Suprapubic skin (tissue), 4 donors: ENCODE results near the gene TNKS2.

ENCODE experiments used
- CTCF ChIP-seq, 2 donors: fragments of 200-600 bp in 1 of 2; fragments of 450-650 bp in 1 of 2; sonication (generic) in 1 of 2; IDR thresholded peaks; one replicate each; pipeline ENCODE4 v1.5.1; 2016 to 2019; ENCODE audit warnings: antibody characterized with exemption in 2 of 2, mild to moderate bottlenecking in 1 of 2, moderate library complexity in 1 of 2
- POLR2A ChIP-seq, 2 donors: fragments of 450-650 bp; IDR thresholded peaks; one replicate each; pipeline ENCODE4 v1.6.1; 2017; ENCODE audit warnings: antibody characterized with exemption in 2 of 2, mild to moderate bottlenecking in 2 of 2, moderate library complexity in 2 of 2
- POLR2AphosphoS5 ChIP-seq, 3 donors: sonication (generic); formaldehyde crosslinking; IDR thresholded peaks; one replicate each; pipeline ENCODE4 v1.6.1; 2017; ENCODE audit warnings: antibody characterized with exemption in 3 of 3

DNA sequence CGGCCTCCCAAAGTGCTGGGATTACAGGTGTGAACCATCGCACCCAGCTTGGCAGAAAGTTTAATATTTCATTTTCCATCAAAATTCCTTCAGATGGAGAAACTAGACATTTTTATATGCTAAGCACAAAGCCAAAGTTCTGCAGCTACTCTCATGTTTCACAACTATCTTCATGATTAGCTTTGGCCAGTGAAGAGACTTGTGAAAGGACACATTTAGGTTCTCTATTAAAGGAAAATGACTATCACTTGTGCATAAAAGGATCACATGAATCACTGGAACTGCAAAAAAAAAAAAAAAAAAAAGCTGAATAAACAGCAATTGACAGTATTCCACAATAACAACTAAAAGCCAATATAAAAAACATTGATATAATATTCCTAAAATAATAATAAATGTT is 94.8 kb downstream of the TNKS2 start:
- no peak for TF ChIP-seq CTCF (IDR thresholded peaks at IDR 0.05)
- no peak for TF ChIP-seq POLR2A (IDR thresholded peaks at IDR 0.05)
- TF ChIP-seq POLR2AphosphoS5 (IDR thresholded peaks at IDR 0.05) = no peak
